ENCODE data around the gene CLPTM1.

- no peak for TF ChIP-seq CTCF (IDR thresholded peaks at IDR 0.05)
- TF ChIP-seq EP300 (IDR thresholded peaks at IDR 0.05), result no peak
These were observed 35.3 kb downstream of the CLPTM1 start for GRCh38 chr19:44990459-44990858.

Data from stomach (tissue), 4 donors.